GM12878 (cell line): ENCODE results near the gene PLXND1. TPM values are rescaled to one million over a fixed set of nuclear protein-coding genes. Genes with fewer than 3 reads are reported as not detected.

Experiments
- CBX5 ChIP-seq: sonication (generic); IDR thresholded peaks from 2 replicates; pipeline ENCODE4 v1.6.1; 2016; ENCODE audit warnings: low read depth, moderate library complexity, mild to moderate bottlenecking, inconsistent platforms
- CEBPB ChIP-seq, 2 experiments: fragments of 150-350 bp in 1 of 2; IDR thresholded peaks; 2 replicates each; pipeline ENCODE4 v1.6.1; 2012 to 2014; ENCODE audit warnings: low read depth in 2 of 2, low read length in 2 of 2, borderline replicate concordance in 1 of 2, inconsistent platforms in 1 of 2
- FOXK2 ChIP-seq: fragments of 450-650 bp; IDR thresholded peaks from 2 replicates; pipeline ENCODE4 v1.6.1; 2017; ENCODE audit warnings: mild to moderate bottlenecking, moderate library complexity
- HDAC6 ChIP-seq: fragments of 200-600 bp; sonication (generic); IDR thresholded peaks from one replicate; pipeline ENCODE4 v1.8.0; 2017; ENCODE audit warnings: antibody characterized with exemption; ENCODE audit not compliant: unreplicated experiment
- JUND ChIP-seq: IDR thresholded peaks from 2 replicates; pipeline ENCODE4 v1.6.1; 2012; ENCODE audit warnings: low read depth, mild to moderate bottlenecking, low read length, improper control_type of control experiment, moderate library complexity
- NFYB ChIP-seq: IDR thresholded peaks from 2 replicates; pipeline ENCODE4 v1.6.1; 2011; ENCODE audit warnings: low read depth, mild to moderate bottlenecking, low read length, improper control_type of control experiment, moderate library complexity; ENCODE audit not compliant: insufficient read depth
- RCOR1 ChIP-seq: conservative IDR thresholded peaks from 2 replicates; pipeline ENCODE4 v1.6.1; 2012; ENCODE audit warnings: low read depth, low read length, improper control_type of control experiment
- SREBF2 ChIP-seq: IDR thresholded peaks from 2 replicates; pipeline ENCODE4 v1.6.1; 2012; ENCODE audit warnings: mild to moderate bottlenecking, low read length
- ZNF217 ChIP-seq: fragments of 450-650 bp; IDR thresholded peaks from 2 replicates; pipeline ENCODE4 v1.6.1; 2017; ENCODE audit warnings: antibody characterized with exemption, mild to moderate bottlenecking
- ZSCAN29 ChIP-seq: fragments of 450-650 bp; IDR thresholded peaks from 2 replicates; pipeline ENCODE4 v1.6.1; 2017; ENCODE audit warnings: mild to moderate bottlenecking, moderate library complexity
- ZZZ3 ChIP-seq: IDR thresholded peaks from 2 replicates; pipeline ENCODE4 v1.6.1; 2011; ENCODE audit warnings: low read depth; ENCODE audit not compliant: control insufficient read depth, insufficient read length
- polyA plus RNA-seq, 11 experiments: library from polyadenylated mRNA; depleted of rRNA in 4 of 11; unstranded in 6 of 11; stranded (reverse) in 5 of 11; fragments of >200 nt; fragmentation: Nextera tagmentation in 4 of 11; fragmentation: Illumina TruSeq in 1 of 11; extraction: Ambion mirVana in 4 of 11; extraction: Trizol in 1 of 11; gene quantifications; 1 replicate in 1 of 11; 2 replicates in 10 of 11; pipeline versions ENCODE4 v1.2.1 to v1.2.3, GENCODE V29; 2011 to 2016; ENCODE audit warnings: inconsistent platforms in 2 of 11, missing spikeins in 2 of 11, low read depth in 1 of 11
- total RNA-seq, 4 experiments: library from RNA; depleted of rRNA in 3 of 4; stranded (reverse); fragments of >200 nt in 3 of 4; fragmentation: Illumina TruSeq in 1 of 4; extraction: Trizol in 1 of 4; gene quantifications; 2 replicates each; pipeline versions ENCODE4 v1.2.1 to v1.2.3, GENCODE V29; 2013 to 2021
- TF ChIP-seq, protein P1 (sequence below): IDR thresholded peaks from 2 replicates; pipeline ENCODE4 v1.6.1; 2012; ENCODE audit warnings: improper control_type of control experiment, low read depth, low read length; ENCODE audit not compliant: insufficient replicate concordance
- TF ChIP-seq, protein P2 (sequence below): fragments of 450-650 bp; IDR thresholded peaks from 2 replicates; pipeline ENCODE4 v1.6.1; 2017; ENCODE audit warnings: antibody characterized with exemption, mild to moderate bottlenecking, moderate library complexity
- TF ChIP-seq, protein P3 (sequence below): fragments of 450-650 bp; IDR thresholded peaks from 2 replicates; pipeline ENCODE4 v1.6.1; 2017; ENCODE audit warnings: borderline replicate concordance
- TF ChIP-seq, protein P4 (sequence below): fragments of 450-650 bp; formaldehyde crosslinking; IDR thresholded peaks from 2 replicates; pipeline ENCODE4 v1.5.0; 2022; ENCODE audit warnings: mild to moderate bottlenecking, missing genetic modification characterization

The PLXND1 gene
- total and polyA plus RNA-seq, 10 of the 15 experiments (the other 5 are each of a cell fraction or from before 2014, with no cell fraction given), result 0.01 to 2.3 (median 0.72) TPM; not detected in 7

DNA sequence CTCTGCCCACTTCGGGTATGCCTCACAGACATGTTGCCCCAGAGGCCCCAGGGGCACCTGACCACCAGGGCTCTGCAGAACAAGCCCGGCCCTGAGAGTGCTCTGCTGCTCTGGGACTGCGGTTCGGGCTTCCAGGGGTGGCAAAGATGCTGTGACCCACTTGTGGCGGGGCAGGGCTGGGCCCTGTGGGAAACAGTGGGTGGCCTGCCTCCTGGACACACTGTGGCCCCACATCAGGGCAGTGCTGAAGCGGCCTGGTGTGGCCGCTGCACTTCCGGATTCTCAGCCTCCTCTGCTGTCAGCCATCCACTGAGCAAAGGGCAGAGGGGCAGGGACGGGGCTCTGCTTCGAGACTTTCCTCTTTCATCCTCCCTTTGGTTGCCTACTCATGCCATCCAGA, 26.5 kb upstream of the PLXND1 start (continued):
- TF ChIP-seq, protein P1, sequence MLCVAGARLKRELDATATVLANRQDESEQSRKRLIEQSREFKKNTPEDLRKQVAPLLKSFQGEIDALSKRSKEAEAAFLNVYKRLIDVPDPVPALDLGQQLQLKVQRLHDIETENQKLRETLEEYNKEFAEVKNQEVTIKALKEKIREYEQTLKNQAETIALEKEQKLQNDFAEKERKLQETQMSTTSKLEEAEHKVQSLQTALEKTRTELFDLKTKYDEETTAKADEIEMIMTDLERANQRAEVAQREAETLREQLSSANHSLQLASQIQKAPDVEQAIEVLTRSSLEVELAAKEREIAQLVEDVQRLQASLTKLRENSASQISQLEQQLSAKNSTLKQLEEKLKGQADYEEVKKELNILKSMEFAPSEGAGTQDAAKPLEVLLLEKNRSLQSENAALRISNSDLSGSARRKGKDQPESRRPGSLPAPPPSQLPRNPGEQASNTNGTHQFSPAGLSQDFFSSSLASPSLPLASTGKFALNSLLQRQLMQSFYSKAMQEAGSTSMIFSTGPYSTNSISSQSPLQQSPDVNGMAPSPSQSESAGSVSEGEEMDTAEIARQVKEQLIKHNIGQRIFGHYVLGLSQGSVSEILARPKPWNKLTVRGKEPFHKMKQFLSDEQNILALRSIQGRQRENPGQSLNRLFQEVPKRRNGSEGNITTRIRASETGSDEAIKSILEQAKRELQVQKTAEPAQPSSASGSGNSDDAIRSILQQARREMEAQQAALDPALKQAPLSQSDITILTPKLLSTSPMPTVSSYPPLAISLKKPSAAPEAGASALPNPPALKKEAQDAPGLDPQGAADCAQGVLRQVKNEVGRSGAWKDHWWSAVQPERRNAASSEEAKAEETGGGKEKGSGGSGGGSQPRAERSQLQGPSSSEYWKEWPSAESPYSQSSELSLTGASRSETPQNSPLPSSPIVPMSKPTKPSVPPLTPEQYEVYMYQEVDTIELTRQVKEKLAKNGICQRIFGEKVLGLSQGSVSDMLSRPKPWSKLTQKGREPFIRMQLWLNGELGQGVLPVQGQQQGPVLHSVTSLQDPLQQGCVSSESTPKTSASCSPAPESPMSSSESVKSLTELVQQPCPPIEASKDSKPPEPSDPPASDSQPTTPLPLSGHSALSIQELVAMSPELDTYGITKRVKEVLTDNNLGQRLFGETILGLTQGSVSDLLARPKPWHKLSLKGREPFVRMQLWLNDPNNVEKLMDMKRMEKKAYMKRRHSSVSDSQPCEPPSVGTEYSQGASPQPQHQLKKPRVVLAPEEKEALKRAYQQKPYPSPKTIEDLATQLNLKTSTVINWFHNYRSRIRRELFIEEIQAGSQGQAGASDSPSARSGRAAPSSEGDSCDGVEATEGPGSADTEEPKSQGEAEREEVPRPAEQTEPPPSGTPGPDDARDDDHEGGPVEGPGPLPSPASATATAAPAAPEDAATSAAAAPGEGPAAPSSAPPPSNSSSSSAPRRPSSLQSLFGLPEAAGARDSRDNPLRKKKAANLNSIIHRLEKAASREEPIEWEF, result no peak
- TF ChIP-seq HDAC6, result no peak
- no peak for TF ChIP-seq ZZZ3
- TF ChIP-seq RCOR1, result no peak
- no peak for TF ChIP-seq FOXK2
- TF ChIP-seq, protein P2, sequence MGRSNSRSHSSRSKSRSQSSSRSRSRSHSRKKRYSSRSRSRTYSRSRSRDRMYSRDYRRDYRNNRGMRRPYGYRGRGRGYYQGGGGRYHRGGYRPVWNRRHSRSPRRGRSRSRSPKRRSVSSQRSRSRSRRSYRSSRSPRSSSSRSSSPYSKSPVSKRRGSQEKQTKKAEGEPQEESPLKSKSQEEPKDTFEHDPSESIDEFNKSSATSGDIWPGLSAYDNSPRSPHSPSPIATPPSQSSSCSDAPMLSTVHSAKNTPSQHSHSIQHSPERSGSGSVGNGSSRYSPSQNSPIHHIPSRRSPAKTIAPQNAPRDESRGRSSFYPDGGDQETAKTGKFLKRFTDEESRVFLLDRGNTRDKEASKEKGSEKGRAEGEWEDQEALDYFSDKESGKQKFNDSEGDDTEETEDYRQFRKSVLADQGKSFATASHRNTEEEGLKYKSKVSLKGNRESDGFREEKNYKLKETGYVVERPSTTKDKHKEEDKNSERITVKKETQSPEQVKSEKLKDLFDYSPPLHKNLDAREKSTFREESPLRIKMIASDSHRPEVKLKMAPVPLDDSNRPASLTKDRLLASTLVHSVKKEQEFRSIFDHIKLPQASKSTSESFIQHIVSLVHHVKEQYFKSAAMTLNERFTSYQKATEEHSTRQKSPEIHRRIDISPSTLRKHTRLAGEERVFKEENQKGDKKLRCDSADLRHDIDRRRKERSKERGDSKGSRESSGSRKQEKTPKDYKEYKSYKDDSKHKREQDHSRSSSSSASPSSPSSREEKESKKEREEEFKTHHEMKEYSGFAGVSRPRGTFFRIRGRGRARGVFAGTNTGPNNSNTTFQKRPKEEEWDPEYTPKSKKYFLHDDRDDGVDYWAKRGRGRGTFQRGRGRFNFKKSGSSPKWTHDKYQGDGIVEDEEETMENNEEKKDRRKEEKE, result no peak
- TF ChIP-seq, protein P3, sequence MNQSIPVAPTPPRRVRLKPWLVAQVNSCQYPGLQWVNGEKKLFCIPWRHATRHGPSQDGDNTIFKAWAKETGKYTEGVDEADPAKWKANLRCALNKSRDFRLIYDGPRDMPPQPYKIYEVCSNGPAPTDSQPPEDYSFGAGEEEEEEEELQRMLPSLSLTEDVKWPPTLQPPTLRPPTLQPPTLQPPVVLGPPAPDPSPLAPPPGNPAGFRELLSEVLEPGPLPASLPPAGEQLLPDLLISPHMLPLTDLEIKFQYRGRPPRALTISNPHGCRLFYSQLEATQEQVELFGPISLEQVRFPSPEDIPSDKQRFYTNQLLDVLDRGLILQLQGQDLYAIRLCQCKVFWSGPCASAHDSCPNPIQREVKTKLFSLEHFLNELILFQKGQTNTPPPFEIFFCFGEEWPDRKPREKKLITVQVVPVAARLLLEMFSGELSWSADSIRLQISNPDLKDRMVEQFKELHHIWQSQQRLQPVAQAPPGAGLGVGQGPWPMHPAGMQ, result no peak
- no peak for TF ChIP-seq CEBPB (IDR thresholded peaks at IDR 0.05; ENCODE audit: borderline replicate concordance in 1 of 2, low read depth in 2 of 2, low read length in 2 of 2)
- TF ChIP-seq NFYB, result no peak
- no peak for TF ChIP-seq ZNF217
- TF ChIP-seq, protein P4, sequence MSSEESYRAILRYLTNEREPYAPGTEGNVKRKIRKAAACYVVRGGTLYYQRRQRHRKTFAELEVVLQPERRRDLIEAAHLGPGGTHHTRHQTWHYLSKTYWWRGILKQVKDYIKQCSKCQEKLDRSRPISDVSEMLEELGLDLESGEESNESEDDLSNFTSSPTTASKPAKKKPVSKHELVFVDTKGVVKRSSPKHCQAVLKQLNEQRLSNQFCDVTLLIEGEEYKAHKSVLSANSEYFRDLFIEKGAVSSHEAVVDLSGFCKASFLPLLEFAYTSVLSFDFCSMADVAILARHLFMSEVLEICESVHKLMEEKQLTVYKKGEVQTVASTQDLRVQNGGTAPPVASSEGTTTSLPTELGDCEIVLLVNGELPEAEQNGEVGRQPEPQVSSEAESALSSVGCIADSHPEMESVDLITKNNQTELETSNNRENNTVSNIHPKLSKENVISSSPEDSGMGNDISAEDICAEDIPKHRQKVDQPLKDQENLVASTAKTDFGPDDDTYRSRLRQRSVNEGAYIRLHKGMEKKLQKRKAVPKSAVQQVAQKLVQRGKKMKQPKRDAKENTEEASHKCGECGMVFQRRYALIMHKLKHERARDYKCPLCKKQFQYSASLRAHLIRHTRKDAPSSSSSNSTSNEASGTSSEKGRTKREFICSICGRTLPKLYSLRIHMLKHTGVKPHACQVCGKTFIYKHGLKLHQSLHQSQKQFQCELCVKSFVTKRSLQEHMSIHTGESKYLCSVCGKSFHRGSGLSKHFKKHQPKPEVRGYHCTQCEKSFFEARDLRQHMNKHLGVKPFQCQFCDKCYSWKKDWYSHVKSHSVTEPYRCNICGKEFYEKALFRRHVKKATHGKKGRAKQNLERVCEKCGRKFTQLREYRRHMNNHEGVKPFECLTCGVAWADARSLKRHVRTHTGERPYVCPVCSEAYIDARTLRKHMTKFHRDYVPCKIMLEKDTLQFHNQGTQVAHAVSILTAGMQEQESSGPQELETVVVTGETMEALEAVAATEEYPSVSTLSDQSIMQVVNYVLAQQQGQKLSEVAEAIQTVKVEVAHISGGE (CRISPR knock-in tag), result no peak
- no peak for TF ChIP-seq CBX5
- no peak for TF ChIP-seq SREBF2
- no peak for TF ChIP-seq JUND
- no peak for TF ChIP-seq ZSCAN29
